ENCODE measurements around the gene RORC.

Gene RORC

GRCh38 chr1:151805066-151805820 lies 26.4 kb downstream of the RORC start, which contains the start of gene LINGO4:
Gene LINGO4, minus strand, starts transcription at chr1:151805419. Its CDS starts 2,715 bp downstream, at chr1:151802704.
- Histone ChIP-seq H3K4ac (ENCODE audit: low read depth in 1 of 2, low read length in 2 of 2) (no peak within 1 kb of the TSS), H3K4me3 (ENCODE audit: insufficient read depth in 1 of 2, low read depth in 1 of 2, low read length in 2 of 2) (no peak within 1 kb of the TSS), H2AK5ac (ENCODE audit: low read length, severe bottlenecking) (no peak within 1 kb of the TSS), H3K9me3 (ENCODE audit: control insufficient read depth, low read length) (no peaks in the 10 kb centered on the region), H3K9ac (ENCODE audit: low read length) (no peak within 1 kb of the TSS), H2BK15ac (ENCODE audit: low read depth, poor library complexity, severe bottlenecking) (no peak within 1 kb of the TSS), H3K18ac (ENCODE audit: low read depth in 1 of 2, low read length in 2 of 2) (no peak within 1 kb of the TSS), H4K91ac (ENCODE audit: low read length) (no peak within 1 kb of the TSS), H3K27me3 (ENCODE audit: control insufficient read depth in 1 of 2, insufficient read depth in 1 of 2, low read length in 2 of 2) (peaks cover 85 to 89% of the 10 kb centered on the region in 2 experiments), H3K14ac (ENCODE audit: low read length in 2 of 2) (no peak within 1 kb of the TSS), H3K36me3 (ENCODE audit: control insufficient read depth in 1 of 2, insufficient read depth in 2 of 2, low read depth in 1 of 2, low read length in 2 of 2) (no peaks in the 10 kb centered on the region), H2AFZ (ENCODE audit: low read depth, low read length) (no peak within 1 kb of the TSS), H3K4me1 (ENCODE audit: control insufficient read depth, insufficient read depth, low read depth, low read length) (no peaks in the 10 kb centered on the region), H2BK5ac (ENCODE audit: low read depth, low read length, poor library complexity, severe bottlenecking) (no peak within 1 kb of the TSS), H4K8ac (ENCODE audit: low read length) (no peak within 1 kb of the TSS), H3K23ac (ENCODE audit: low read length in 2 of 2) (no peak within 1 kb of the TSS), H3K79me1 (replicated peaks; ENCODE audit: low read length, poor library complexity, severe bottlenecking) (no peaks in the 10 kb centered on the region), H3K27ac (ENCODE audit: low read length, poor library complexity, severe bottlenecking) (no peak within 1 kb of the TSS), H3K4me2 (ENCODE audit: low read length, poor library complexity, severe bottlenecking) (no peak within 1 kb of the TSS), H2BK12ac (ENCODE audit: low read length in 2 of 2) (no peak within 1 kb of the TSS), H2BK120ac (ENCODE audit: low read depth, low read length) (no peak within 1 kb of the TSS)
- no peak for DNase-seq
- WGBS: 78% methylated on average over 12 of the region's 12 CpGs

- no peak overlapping the region for H3K18ac ChIP-seq (ENCODE audit: low read depth in 1 of 2, low read length in 2 of 2)
- H3K4me3 ChIP-seq (ENCODE audit: insufficient read depth in 1 of 2, low read depth in 1 of 2, low read length in 2 of 2): no peak overlapping the region
- H3K4ac ChIP-seq (ENCODE audit: low read depth in 1 of 2, low read length in 2 of 2): no peak overlapping the region
- H2BK5ac ChIP-seq (ENCODE audit: low read depth, low read length, poor library complexity, severe bottlenecking): no peak overlapping the region
- no peaks in the 10 kb centered on the region for H3K9me3 ChIP-seq (ENCODE audit: control insufficient read depth, low read length)
- 100% methylated on average over 3 of the region's 3 CpGs for WGBS
- no peak overlapping the region for H3K4me2 ChIP-seq (ENCODE audit: low read length, poor library complexity, severe bottlenecking)
- H2AFZ ChIP-seq (ENCODE audit: low read depth, low read length): no peak overlapping the region
- no peaks in the 10 kb centered on the region for H3K36me3 ChIP-seq (ENCODE audit: control insufficient read depth in 1 of 2, insufficient read depth in 2 of 2, low read depth in 1 of 2, low read length in 2 of 2)
- no peak overlapping the region for H3K9ac ChIP-seq (ENCODE audit: low read length)
- peaks cover 95 to 100% of the 10 kb centered on the region in 2 experiments for H3K27me3 ChIP-seq (ENCODE audit: control insufficient read depth in 1 of 2, insufficient read depth in 1 of 2, low read length in 2 of 2)
- no peak overlapping the region for H3K23ac ChIP-seq (ENCODE audit: low read length in 2 of 2)
- no peak overlapping the region for H4K8ac ChIP-seq (ENCODE audit: low read length)
- H2BK120ac ChIP-seq (ENCODE audit: low read depth, low read length): no peak overlapping the region
- no peak for DNase-seq
- no peak overlapping the region for H4K91ac ChIP-seq (ENCODE audit: low read length)
- H3K79me1 ChIP-seq (replicated peaks; ENCODE audit: low read length, poor library complexity, severe bottlenecking): no peaks in the 10 kb centered on the region
- H2BK15ac ChIP-seq (ENCODE audit: low read depth, poor library complexity, severe bottlenecking): no peak overlapping the region
- H2BK12ac ChIP-seq (ENCODE audit: low read length in 2 of 2): no peak overlapping the region
- H3K4me1 ChIP-seq (ENCODE audit: control insufficient read depth, insufficient read depth, low read depth, low read length): no peaks in the 10 kb centered on the region
- H3K27ac ChIP-seq (ENCODE audit: low read length, poor library complexity, severe bottlenecking): no peak overlapping the region
- no peak overlapping the region for H3K14ac ChIP-seq (ENCODE audit: low read length in 2 of 2)
- H2AK5ac ChIP-seq (ENCODE audit: low read length, severe bottlenecking): no peak overlapping the region
Measured at GRCh38 chr1:151803915-151804314, 27.7 kb downstream of the RORC start.

- Histone ChIP-seq H2AK5ac (ENCODE audit: low read length, severe bottlenecking) (no peak overlapping the region), H4K8ac (ENCODE audit: low read length) (no peak overlapping the region), H3K9ac (ENCODE audit: low read length) (no peak overlapping the region), H3K27ac (ENCODE audit: low read length, poor library complexity, severe bottlenecking) (no peak overlapping the region), H3K9me3 (ENCODE audit: control insufficient read depth, low read length) (no peaks in the 10 kb centered on the region), H2BK12ac (ENCODE audit: low read length in 2 of 2) (no peak overlapping the region), H3K23ac (ENCODE audit: low read length in 2 of 2) (no peak overlapping the region), H3K4ac (ENCODE audit: low read depth in 1 of 2, low read length in 2 of 2) (no peak overlapping the region), H3K14ac (ENCODE audit: low read length in 2 of 2) (no peak overlapping the region), H3K36me3 (ENCODE audit: control insufficient read depth in 1 of 2, insufficient read depth in 2 of 2, low read depth in 1 of 2, low read length in 2 of 2) (no peaks in the 10 kb centered on the region), H2AFZ (ENCODE audit: low read depth, low read length) (no peak overlapping the region), H2BK15ac (ENCODE audit: low read depth, poor library complexity, severe bottlenecking) (no peak overlapping the region), H3K79me1 (replicated peaks; ENCODE audit: low read length, poor library complexity, severe bottlenecking) (no peaks in the 10 kb centered on the region), H3K18ac (ENCODE audit: low read depth in 1 of 2, low read length in 2 of 2) (no peak overlapping the region), H3K4me1 (ENCODE audit: control insufficient read depth, insufficient read depth, low read depth, low read length) (no peaks in the 10 kb centered on the region), H2BK120ac (ENCODE audit: low read depth, low read length) (no peak overlapping the region), H4K91ac (ENCODE audit: low read length) (no peak overlapping the region), H2BK5ac (ENCODE audit: low read depth, low read length, poor library complexity, severe bottlenecking) (no peak overlapping the region), H3K27me3 (ENCODE audit: control insufficient read depth in 1 of 2, insufficient read depth in 1 of 2, low read length in 2 of 2) (peaks cover 97 to 99% of the 10 kb centered on the region in 2 experiments), H3K4me2 (ENCODE audit: low read length, poor library complexity, severe bottlenecking) (no peak overlapping the region), H3K4me3 (ENCODE audit: insufficient read depth in 1 of 2, low read depth in 1 of 2, low read length in 2 of 2) (no peak overlapping the region)
- DNase-seq: no peak
Measured at GRCh38 chr1:151803164-151803563, 28.4 kb downstream of the RORC start.

GRCh38 chr1:151802372-151802771 lies 29.2 kb downstream of the RORC start:
- Histone ChIP-seq H3K9ac (ENCODE audit: low read length) (no peak overlapping the region), H4K91ac (ENCODE audit: low read length) (no peak overlapping the region), H3K79me1 (replicated peaks; ENCODE audit: low read length, poor library complexity, severe bottlenecking) (no peaks in the 10 kb centered on the region), H3K27ac (ENCODE audit: low read length, poor library complexity, severe bottlenecking) (no peak overlapping the region), H4K8ac (ENCODE audit: low read length) (no peak overlapping the region), H2BK5ac (ENCODE audit: low read depth, low read length, poor library complexity, severe bottlenecking) (no peak overlapping the region), H2BK120ac (ENCODE audit: low read depth, low read length) (no peak overlapping the region), H3K4ac (ENCODE audit: low read depth in 1 of 2, low read length in 2 of 2) (no peak overlapping the region), H3K18ac (ENCODE audit: low read depth in 1 of 2, low read length in 2 of 2) (no peak overlapping the region), H2AK5ac (ENCODE audit: low read length, severe bottlenecking) (no peak overlapping the region), H3K36me3 (ENCODE audit: control insufficient read depth in 1 of 2, insufficient read depth in 2 of 2, low read depth in 1 of 2, low read length in 2 of 2) (no peaks in the 10 kb centered on the region), H3K23ac (ENCODE audit: low read length in 2 of 2) (no peak overlapping the region), H3K4me2 (ENCODE audit: low read length, poor library complexity, severe bottlenecking) (no peak overlapping the region), H2AFZ (ENCODE audit: low read depth, low read length) (no peak overlapping the region), H3K14ac (ENCODE audit: low read length in 2 of 2) (no peak overlapping the region), H3K9me3 (ENCODE audit: control insufficient read depth, low read length) (no peaks in the 10 kb centered on the region), H2BK12ac (ENCODE audit: low read length in 2 of 2) (no peak overlapping the region), H3K4me3 (ENCODE audit: insufficient read depth in 1 of 2, low read depth in 1 of 2, low read length in 2 of 2) (no peak overlapping the region), H3K27me3 (ENCODE audit: control insufficient read depth in 1 of 2, insufficient read depth in 1 of 2, low read length in 2 of 2) (peaks cover 97 to 99% of the 10 kb centered on the region in 2 experiments), H2BK15ac (ENCODE audit: low read depth, poor library complexity, severe bottlenecking) (no peak overlapping the region), H3K4me1 (ENCODE audit: control insufficient read depth, insufficient read depth, low read depth, low read length) (no peaks in the 10 kb centered on the region)
- DNase-seq: no peak
- WGBS: 82% methylated on average over 5 of the region's 5 CpGs
